Measurements from ENCODE around the gene GRPEL1.
A peak's percentile ranks its signal among the peaks of the same experiment; 100 is the strongest.
"Not testable (repeated sequence)": the region's sequence is repeated elsewhere in the genome, so short reads cannot be mapped to it uniquely, and the experiment has no call there.

Gene GRPEL1

DNA sequence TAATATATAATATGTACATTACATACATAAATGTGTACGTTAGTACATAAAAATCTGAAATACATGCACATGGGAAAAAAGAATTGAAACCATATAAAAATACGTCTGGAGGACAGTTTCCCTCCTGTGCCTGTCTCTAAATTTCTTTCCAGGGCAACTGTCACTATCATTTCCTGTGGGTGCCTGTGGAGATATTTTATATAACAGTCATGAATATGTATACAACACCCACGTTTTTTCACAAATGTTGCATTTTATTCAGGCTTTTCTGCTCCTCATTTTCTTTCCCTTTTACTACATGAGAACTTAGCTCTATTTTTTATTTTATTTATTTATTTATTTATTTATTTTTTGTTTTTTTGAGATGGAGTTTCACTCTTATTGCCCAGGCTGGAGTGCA, 24.2 kb upstream of the GRPEL1 start:
- DNase-seq: peak in 1 of 58 donors; percentile 25

DNA sequence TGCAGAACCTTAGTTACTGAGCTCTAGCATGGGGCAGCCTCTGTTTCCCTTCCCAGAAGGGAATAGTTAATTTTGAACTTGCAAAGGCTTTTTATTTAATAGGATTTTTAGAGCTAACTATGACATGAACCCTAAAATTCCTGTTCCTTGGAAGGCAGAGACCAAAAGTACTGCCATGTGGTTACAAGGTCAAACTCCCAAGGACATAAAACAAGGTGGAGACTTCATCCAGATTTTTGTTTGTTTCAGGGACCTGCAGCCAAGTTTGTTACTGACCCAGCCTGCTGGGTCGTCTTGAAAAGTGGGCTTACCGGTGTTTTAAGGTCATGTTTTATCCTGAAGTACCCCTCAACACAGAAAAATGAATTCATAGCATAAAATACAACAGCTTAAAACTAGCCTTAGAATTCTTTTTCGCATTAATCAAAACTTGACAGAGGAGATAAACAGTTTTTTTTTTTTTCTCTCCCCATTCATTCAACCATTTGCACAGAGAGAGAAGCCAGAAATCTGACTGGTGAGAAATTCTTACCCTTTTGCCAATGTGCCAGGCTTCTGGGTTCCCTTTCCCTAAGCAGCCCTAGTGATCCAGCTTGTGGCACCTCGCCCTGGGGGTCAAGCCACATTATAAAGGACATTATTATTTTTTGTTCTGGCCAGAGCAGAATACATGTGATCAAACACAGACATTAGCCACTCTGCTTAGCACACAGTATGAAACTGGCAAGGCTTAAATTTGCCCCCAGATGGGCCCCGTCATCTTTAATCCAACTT, 21.5 kb upstream of the GRPEL1 start:
- DNase-seq: peak in 8 of 58 donors; percentile 21 to 41 (median 36)

DNA sequence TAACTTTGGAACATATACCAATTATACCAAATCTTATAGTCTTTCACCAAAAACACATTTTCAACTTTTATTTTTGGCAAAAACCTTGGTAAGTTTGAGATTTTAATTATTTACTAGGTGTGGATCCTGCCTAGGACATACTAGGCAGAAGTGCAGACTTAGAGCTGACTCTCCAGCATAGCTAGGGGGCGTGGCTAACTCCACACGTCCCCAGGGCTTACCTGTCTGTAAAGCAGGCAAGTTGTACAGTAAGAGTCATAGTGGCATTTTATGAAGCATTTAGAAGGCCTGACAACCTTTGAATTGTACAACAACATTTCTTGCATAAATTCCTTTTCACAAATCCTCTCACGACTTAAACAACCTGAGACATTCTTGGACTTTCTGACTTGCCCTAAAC, 19.2 kb upstream of the GRPEL1 start:
- no peak for DNase-seq

DNA sequence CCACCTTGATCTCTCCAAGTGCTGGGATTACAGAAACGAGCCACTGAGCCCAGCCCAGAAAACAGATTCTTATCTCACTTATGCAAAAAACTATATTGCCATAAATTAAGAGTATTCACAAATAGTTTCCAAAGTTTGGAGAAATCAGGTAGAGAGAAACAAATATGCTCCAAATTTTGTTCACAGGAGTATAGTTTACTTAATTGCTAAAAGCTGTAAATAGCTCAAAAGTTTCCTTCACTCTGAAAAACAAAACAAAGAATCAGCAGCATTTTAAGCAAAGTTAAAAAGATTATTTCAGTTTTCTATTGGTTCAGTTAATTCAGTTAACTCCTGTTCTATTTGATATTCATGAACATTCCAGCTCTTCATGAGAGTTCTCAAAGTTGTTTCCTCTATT, 18.5 kb upstream of the GRPEL1 start:
- DNase-seq: no peak

DNA sequence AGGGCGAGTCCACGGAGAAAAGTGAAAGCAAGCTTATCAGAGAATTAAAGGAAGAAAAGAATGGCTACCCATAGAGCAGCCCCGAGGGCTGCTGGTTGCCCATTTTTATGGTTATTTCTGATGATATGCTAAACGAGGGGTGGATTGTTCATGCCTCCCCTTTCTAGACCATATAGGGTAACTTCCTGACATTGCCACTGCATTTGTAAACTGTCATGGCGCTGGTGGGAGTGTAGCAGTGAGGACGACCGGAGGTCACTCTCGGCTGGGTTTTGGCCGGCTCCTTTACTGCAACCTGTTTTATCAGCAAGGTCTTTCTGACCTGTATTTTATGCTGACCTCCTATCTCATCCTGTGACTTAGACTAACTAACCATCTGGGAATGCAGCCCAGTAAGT, 16.7 kb upstream of the GRPEL1 start:
- DNase-seq: not testable (repeated sequence)

DNA sequence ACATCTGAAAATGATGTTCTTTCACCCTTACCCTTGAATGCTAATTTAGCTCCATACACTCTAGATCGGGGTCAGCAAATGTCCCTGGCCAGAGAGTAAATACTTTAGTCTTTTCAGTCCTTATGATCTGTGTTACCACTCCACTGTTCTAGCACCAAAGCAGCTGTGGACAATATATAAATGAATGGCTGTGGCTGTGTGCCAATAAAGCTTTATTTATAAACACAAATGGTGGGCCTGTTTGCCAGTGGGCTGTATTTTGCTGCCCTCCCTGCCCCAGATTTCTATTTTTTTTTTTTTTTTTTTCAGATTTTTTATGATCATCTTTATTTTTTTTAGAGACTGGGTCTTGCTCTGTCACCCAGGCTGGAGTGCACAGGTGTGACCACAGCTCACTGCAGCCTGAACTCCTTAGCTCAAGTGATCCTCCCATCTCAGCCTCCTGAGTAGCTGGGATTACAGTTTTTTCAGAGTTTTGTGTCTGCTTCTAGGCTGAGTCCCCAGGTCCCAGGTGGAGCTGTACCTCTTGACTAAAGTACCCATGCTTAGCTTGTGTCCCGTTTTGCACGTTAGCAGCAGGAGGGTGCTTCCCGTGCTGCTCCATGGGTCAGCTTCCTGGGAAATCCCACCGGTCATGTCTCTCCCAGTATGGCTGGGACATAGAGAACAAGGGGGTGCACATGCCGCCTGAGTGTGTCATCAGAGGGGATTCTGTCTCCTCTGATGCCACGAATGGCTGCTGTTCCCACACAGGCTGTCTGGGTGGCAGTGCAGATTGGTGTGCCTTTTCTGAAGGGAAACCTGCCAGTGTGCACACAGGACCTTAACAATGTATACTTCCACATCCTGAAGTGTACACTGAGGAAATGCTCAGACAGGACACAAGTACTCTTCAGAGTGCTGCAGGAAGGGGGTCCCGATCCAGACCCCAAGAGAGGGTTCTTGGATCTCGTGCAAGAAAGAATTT, 16.0 kb upstream of the GRPEL1 start:
- DNase-seq: no peak

DNA sequence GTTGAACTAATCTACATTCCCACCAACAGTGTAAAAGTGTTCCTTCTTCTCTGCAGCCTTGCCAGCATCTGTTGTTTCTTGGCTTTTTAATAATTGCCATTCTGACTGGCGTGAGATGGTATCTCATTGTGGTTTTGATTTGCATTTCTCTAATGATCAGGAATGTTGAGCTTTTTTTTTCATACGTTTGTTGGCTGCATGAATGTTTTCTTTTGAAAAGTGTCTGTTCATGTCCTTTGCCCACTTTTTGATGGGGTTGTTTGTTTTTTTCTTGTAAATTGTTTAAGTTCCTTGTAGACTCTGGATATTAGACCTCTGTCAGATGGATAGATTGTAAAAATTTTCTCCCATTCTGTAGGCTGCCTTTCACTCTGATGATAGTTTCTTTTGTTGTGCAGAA, 12.0 kb upstream of the GRPEL1 start:
- DNase-seq: not testable (repeated sequence)

DNA sequence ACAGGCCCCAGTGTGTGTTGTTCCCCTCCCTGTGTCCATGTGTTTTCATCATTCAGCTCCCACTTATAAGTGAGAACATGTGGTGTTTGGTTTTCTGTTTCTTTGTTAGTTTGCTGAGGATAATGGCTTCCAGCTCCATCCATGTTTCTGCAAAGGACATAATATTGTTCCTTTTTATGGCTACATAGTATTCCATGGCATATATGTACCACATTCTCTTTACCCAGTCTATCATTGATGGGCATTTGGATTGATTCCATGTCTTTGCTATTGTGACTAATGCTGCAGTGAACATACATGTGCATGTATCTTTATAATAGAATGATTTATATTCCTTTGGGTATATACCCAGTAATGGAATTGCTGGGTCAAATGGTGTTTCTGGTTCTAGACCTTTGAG, 11.6 kb upstream of the GRPEL1 start:
- not testable (repeated sequence) for DNase-seq

DNA sequence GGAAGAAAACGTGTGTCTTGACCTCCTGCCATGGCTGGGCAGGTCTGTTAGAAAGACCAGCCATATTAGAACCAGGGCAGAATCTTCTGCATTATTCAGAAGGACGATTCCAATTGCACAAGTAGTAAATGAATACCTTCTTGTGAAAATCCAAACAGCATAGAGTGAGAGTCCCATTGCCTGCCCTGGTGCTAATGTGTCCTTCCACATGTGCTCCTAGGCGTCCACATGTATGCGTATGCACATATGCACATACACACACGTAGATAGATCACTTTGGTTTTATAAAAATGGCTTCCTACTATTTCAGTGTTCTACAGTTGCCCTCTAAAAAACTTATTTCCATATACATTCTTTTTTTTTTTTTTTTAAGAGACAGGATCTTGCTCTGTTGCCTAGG, 10.2 kb upstream of the GRPEL1 start:
- DNase-seq: no peak

DNA sequence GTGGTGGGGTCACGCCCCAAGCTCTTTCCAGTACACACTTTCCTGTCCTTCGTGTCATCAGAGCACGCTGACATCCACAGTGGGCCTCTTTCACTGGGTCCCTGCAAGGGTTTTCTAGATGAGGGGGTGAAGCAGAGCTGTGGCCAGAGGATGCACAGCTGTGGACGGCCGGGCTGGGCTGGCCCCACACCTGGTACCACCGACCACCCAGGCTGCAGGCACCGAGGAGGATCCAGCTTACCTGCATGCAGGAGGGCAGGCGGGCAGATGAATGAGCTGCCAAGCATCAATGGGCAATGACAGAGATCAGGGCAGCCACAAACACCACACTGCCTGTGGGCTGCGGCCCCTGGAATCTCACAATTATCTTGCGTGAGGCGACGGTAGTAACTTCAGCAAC, 9.5 kb upstream of the GRPEL1 start:
- DNase-seq: no peak

DNA sequence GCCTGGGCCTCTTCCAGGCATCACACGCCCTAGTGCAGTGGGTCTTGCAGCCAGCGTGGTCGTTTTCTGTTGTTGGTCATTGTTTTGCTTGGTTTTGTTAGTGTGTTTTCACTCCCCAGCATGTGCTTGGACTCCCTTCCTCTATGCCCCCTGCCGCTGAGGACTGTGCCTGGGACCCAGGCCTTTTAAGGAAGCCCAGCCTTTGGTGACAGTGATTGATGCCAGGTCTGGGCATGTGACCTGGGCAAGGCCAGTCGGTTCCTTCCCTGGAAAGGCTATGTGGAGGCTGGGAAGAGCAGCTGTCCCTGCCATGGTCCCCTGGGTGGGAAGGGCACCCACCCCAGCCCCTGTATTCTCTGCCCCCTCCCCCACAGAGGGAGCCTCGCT, 8.8 kb upstream of the GRPEL1 start:
- DNase-seq: no peak

DNA sequence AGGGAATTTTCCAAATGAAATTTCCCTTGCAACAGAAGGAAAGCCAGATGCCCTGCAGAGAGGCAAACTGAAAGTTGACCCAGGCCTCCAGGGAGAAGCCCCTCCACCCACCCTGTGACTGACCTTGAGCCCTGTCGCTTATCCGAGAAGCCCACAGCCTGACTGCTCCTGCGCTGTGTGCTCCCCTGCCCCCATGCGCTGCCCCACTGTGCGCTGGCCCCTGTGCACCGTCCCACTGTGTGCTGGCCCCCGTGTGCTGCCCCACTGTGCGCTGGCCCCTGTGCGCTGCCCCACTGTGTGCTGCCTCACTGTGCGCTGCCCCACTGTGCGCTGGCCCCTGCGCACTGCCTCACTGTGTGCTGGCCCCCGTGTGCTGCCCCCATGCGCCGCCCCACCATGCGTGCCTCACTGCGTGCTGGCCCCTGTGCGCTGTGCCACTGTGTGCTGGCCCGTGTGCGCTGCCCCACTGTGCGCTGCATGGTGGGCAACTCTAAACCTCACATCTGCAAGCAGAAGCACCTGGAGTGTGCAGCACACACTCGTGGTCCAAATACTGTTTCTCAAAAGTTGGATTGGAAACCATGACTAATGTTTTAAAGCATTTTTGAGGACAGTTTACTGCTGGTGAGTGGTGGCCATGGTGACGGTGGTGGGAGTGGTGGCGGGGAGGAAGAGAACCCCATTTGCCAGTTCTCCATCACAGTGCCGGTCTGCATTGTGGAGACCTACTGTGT, 8.3 kb upstream of the GRPEL1 start:
- no peak for DNase-seq

DNA sequence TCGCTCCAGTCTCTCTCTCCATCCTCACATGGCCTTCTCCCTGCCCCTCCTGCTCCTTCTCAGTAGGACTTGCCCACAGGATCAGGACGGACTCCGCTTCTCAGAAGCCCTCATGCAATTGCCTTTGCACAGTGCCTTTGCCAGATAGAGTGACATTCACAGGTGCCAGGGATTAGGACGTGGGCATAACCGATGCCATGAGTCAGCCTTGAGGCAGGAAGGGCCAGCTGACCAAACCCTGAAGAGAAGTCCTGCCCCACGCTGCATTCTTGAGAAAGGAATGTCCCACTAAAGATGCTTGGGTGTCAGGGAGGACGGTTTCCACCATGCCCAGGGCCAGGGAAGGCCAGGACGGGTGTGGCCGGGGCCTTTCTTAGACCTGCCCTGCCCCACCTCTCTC, 6.6 kb upstream of the GRPEL1 start:
- no peak for DNase-seq

DNA sequence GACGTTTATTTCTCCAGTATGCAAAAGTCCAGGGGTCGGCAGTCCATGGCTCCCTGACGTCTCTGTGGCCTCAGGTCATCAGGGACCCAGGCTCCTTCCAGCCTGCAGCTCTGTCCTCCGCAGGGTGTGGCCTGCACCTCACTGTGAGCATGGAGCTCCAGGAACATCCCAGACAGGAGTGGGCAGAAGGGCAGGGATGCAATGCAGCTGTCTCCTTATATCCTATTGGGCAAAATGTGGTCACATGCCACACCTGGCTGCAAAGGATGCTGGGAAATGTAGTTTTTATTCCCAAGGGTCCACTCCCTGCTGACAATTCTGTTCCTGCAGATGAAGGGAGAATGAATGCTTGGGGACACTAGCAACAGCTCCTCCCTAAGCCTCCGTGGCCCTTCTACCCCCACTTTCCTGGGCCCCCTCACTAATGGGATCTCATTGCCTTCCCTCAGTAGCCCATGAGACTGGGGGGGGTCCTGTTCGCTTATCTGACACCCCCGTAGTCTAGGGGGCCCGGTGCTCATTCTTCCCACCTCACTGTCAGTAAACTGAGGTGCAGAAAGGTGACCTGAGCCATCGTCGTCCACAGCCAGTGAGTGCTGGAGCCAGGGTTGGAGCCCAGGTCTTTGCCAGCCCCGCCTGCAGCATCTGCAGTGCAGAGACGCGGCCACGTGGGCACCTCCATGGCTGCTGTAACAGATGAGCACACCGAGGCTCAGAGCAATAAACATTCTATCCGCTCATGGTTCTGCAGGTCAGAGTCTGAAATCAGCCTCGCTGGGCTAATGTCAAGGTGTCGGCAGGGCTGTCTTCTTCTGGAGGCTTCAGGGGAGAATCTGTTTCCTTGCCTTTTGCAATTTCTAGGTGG, 5.9 kb upstream of the GRPEL1 start:
- peak in 9 of 58 donors; percentile 10 to 54 (median 32) for DNase-seq

DNA sequence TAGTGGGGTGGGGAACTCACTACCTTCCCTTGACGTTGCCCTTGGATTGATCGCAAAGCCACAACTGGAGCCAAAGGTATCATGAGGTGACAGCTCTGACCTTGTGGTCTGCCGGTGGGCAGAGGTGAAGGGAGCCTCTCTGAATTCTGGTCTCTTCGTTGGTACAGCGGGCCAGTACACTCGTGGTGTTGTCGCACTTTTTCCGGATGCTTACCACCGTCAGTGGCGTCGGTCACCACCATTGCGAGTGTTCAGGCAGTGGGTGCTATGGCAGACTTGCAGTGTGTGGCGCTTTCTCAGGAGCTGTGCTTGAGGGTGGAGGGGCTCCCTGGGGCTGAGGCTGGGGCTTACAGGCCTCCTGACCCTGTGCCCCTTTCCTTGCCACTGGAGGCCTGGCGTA, 5.2 kb upstream of the GRPEL1 start:
- no peak for DNase-seq

DNA sequence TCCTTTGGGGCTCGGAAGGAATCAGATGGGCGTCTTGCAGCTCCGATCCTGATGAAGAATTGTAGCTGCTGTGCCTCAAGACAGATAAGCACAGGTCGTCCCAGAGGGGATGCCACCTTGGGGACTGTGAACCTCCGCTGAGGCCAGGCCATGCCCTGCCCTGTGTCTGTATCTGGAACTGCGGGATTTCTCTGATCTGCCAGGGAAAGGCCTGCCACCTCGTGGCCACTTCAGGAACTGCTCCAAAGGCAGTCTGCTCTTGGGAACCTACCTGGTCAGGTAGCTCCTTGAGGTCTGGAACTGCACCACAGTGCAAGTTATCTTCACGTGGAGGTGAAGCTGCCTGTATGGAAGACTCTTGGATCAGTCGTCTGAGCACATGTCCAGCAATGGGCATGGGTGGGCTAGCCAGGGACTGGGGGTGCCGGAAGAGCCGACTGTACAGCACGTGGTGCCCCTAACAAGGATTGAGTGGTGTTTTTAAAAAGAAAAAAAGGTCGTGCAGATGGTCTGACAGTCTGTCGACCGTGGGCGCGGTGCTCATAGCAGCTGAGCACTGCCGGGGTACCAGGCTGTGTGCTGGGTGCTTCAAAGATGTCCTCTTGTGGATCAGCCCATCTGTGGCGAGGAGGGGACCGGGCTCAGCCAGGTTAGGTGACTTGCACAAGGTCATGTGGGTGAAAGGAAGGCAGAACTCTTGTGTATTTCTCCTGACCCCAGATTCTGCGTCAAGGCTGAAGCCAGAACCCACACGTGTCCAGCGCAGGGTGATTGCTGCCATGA, 3.1 kb upstream of the GRPEL1 start:
- peak in 56 of 58 donors; percentile 19 to 83 (median 55) for DNase-seq

DNA sequence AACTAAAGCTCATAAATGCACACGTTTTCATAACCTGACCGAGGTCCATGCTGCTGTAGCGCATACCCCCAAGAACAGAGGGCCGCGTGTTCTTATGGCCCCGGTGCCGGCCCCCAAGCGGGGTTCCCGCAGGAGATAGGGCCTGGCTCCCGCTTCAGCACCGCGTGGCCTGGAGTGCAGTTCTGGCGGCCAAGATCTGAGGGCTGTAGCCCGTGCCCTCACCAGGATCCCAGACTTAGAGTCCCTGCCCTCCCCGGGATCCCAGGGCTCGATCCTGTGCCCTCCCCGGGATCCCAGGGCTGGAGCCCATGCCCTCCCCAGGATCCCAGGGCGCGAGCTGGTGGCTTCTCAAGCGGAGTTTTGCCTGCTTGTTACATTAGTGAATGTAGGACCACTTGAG, 1.0 kb upstream of the GRPEL1 start:
- no peak for DNase-seq

DNA sequence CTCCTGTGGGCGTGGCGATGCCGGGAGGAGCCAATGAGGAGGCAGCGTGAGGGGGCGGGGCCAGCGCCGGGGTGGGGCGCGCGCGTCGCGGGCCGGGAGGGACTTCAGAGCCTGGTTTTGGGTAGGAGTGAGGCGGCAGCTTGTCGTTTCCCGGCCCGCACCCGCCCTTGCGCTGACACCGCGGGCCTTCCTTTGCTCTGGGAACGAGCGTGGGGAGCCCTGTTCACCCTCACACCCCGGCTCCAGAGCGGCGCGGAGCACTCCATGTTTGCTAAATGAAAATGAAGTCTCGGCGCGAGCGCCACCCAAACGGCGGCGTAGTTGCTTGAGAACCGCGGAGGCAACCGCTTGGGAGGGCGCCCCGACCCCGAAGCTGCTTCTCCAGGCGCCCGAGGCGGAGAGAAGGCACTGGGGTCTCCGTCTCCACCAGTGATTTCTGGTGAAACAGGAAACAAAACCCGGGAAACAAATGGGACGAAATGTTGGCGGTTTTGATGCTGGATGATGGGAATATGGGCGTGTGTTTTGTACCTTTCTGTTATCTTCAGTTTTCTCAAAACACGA, 497 bp upstream of the GRPEL1 start:
- no peak for DNase-seq

DNA sequence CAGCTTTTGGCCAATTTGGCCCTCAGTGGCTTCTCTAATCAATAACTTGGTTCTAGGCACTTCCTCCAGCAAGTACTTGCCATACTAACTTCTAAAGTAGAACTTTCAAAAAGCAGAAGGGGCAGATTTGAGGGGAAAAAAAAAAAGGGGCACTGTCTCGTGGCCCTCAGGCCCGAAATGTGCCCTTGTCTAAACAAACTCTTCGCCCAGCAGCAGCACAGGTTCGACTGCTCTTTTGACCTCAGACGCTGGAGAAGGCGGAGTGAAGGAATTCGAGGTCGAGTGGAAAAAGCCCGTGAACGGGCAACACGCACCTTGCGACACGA, 775 bp downstream of the GRPEL1 start:
- DNase-seq: no peak

DNA sequence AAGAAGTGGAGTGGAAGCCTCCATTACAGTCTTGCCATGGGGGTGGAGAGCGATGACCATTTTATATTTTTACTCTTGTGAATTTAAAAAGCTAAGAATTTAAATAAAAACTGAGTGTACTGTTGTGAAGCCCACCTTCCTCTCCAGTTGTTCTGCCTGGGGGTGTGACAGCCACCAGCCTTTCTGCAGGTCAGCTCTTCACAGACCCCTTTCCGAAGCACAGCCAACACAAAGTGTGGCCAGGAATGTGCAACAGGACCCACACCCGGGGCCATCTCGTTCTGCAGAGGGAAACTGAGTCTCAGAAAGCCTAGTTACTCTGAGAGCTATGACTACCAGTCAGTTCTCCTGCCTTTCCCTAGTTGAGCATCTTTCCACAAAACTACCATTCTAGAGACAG, 1.4 kb downstream of the GRPEL1 start:
- DNase-seq: no peak
